ENCODE data around the gene ANO2.

ANO2 gene

GRCh38 chr12:5612556-5613410, 332.3 kb downstream of the ANO2 start:
- no peak for DNase-seq

- no peak for DNase-seq
Measured at GRCh38 chr12:5611162-5611561, 333.9 kb downstream of the ANO2 start.

- DNase-seq: no peak
Measured at GRCh38 chr12:5599378-5599777, 345.7 kb downstream of the ANO2 start.

GRCh38 chr12:5593998-5594397, 351.1 kb downstream of the ANO2 start:
- no peak for DNase-seq

- DNase-seq: no peak
Measured at GRCh38 chr12:5593086-5593485, 352.0 kb downstream of the ANO2 start.

GRCh38 chr12:5592310-5592709, 352.7 kb downstream of the ANO2 start:
- no peak for DNase-seq

- no peak for DNase-seq
Measured at GRCh38 chr12:5590316-5590715, 354.7 kb downstream of the ANO2 start.

GRCh38 chr12:5589054-5589453, 356.0 kb downstream of the ANO2 start:
- no peak for DNase-seq

GRCh38 chr12:5588591-5588990, 356.5 kb downstream of the ANO2 start:
- no peak for DNase-seq

- no peak for DNase-seq
Measured at GRCh38 chr12:5588176-5588575, 356.9 kb downstream of the ANO2 start.

GRCh38 chr12:5587711-5588121, 357.3 kb downstream of the ANO2 start:
- DNase-seq: no peak

GRCh38 chr12:5586201-5586600, 358.9 kb downstream of the ANO2 start:
- no peak for DNase-seq

- no peak for DNase-seq
Measured at GRCh38 chr12:5585178-5585577, 359.9 kb downstream of the ANO2 start.

GRCh38 chr12:5584412-5585175, 360.5 kb downstream of the ANO2 start:
- no peak for DNase-seq

- DNase-seq: no peak
Measured at GRCh38 chr12:5582541-5582940, 362.5 kb downstream of the ANO2 start.

GRCh38 chr12:5582018-5582417, 363.0 kb downstream of the ANO2 start:
- DNase-seq: no peak

- no peak for DNase-seq
Measured at GRCh38 chr12:5581616-5582015, 363.4 kb downstream of the ANO2 start.

- no peak for DNase-seq
Measured at GRCh38 chr12:5581019-5581418, 364.0 kb downstream of the ANO2 start.

- no peak for DNase-seq
Measured at GRCh38 chr12:5578775-5579174, 366.3 kb downstream of the ANO2 start.

GRCh38 chr12:5577741-5578140, 367.3 kb downstream of the ANO2 start:
- DNase-seq: no peak

GRCh38 chr12:5577211-5577612, 367.8 kb downstream of the ANO2 start:
- DNase-seq: no peak

GRCh38 chr12:5575987-5576386, 369.1 kb downstream of the ANO2 start:
- no peak for DNase-seq

- DNase-seq: no peak
Measured at GRCh38 chr12:5575232-5575631, 369.8 kb downstream of the ANO2 start.

- DNase-seq: no peak
Measured at GRCh38 chr12:5573390-5573789, 371.7 kb downstream of the ANO2 start.
